Stimulated activated naive CD8-positive, alpha-beta T cell treated with anti-CD3 and anti-CD28 coated beads, Interleukin-15, amount 100 ng/mL, for 72 hours (primary cell): ENCODE measurements around the gene RLBP1.
A peak's percentile ranks its signal among the peaks of the same experiment; 100 is the strongest.
"Not testable (repeated sequence)": the region's sequence is repeated elsewhere in the genome, so short reads cannot be mapped to it uniquely, and the experiment has no call there.

ENCODE experiments used
- ATAC-seq: fragments of 150-1000 bp; cut with Tn5 transposase; 2 replicates; pipeline ENCODE4 v1.10.0; 2021; ENCODE audit warnings: mild to moderate bottlenecking, moderate library complexity
- DNase-seq, 2 donors: peaks; one replicate each; pipeline ENCODE4 v3.0.0; 2021 to 2022
- H3K27ac Mint-ChIP-seq, 2 donors: one replicate each; pipeline ENCODE4 v1.8.0; 2022; ENCODE audit warnings: mild to moderate bottlenecking in 2 of 2, mixed read lengths in 2 of 2, moderate library complexity in 2 of 2
- H3K27me3 Mint-ChIP-seq: one replicate; pipeline ENCODE4 v1.8.0; 2022; ENCODE audit warnings: mixed read lengths
- H3K4me1 Mint-ChIP-seq: one replicate; pipeline ENCODE4 v1.8.0; 2022; ENCODE audit warnings: mild to moderate bottlenecking, mixed read lengths
- H3K4me3 Mint-ChIP-seq, 2 donors: one replicate each; pipeline ENCODE4 v1.8.0; 2022; ENCODE audit warnings: mild to moderate bottlenecking in 2 of 2, mixed read lengths in 2 of 2, moderate library complexity in 1 of 2
- H3K9me3 Mint-ChIP-seq, 2 donors: one replicate each; pipeline ENCODE4 v1.8.0; 2022; ENCODE audit warnings: mixed read lengths in 2 of 2

RLBP1 gene

DNA sequence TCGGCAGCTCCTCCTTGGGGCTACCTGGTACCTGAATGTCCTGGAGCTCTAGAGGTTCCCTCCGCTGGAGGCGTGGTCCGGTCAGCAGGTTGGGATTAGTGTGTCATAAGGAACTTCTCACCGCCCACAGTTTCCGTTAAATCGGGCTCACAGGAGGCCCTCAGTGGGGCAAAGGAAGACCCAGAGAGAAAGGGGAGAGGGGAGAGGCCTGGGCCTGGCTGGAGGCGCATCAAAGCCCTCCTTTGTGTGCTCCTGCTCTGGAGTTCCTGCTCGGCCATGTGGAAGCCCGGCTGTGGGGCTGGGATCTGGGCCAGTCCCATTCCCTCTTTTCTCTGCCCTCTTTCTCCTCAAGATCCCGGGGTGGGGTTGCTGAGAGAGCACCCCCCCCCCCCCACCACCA lies at the start of gene RLBP1:
RLBP1 (minus strand) TSS at position 37 of the 400 bp plus-strand sequence. CDS start 2,604 bp downstream, outside the sequence.
- Mint-ChIP-seq H3K27ac (peak within 1 kb of the TSS in 1 of 2 donors; percentile 19), H3K9me3 (no peaks in the 10 kb centered on the region), H3K4me3 (no peak within 1 kb of the TSS), H3K27me3 (peaks cover 14% of the 10 kb centered on the region), H3K4me1 (peaks cover 6% of the 10 kb centered on the region)
- DNase-seq (no peak), ATAC-seq (no peak)

DNA sequence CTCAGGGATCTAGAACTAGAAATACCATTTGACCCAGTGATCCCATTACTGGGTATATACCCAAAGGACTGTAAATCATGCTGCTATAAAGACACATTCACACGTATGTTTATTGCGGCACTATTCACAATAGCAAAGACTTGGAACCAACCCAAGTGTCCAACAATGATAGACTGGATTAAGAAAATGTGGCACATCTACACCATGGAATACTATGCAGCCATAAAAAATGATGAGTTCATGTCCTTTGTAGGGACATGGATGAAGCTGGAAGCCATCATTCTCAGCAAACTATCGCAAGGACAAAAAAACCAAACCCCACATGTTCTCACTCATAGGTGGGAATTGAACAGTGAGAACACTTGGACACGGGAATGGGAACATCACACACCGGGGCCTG lies 28.8 kb upstream of the RLBP1 start:
- not testable (repeated sequence) for H3K9me3 Mint-ChIP-seq, H3K4me3 Mint-ChIP-seq, H3K27ac Mint-ChIP-seq, H3K27me3 Mint-ChIP-seq, ATAC-seq, DNase-seq
- peaks cover 23% of the 10 kb centered on the region for H3K4me1 Mint-ChIP-seq

DNA sequence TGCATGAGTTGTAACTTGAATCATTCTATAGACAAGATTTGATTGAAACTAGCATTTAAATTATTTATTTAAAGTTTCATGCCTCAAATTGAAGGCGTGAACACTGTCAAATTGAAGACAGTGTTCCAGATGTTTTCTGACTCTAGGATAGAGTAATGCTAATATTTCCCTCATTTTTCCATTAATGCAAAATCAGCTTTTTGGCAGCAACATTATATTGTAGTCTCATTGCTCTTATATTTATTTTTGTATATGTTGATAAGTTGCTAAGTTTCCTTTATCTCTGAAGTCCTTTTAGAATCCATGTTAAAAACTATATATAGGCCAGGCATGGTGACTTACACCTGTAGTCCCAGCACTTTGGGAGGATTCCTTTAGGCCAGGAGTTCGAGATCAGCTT lies 27.2 kb upstream of the RLBP1 start:
- Mint-ChIP-seq H3K27ac (no peak overlapping the region), H3K9me3 (no peaks in the 10 kb centered on the region), H3K4me1 (peaks cover 33% of the 10 kb centered on the region)

DNA sequence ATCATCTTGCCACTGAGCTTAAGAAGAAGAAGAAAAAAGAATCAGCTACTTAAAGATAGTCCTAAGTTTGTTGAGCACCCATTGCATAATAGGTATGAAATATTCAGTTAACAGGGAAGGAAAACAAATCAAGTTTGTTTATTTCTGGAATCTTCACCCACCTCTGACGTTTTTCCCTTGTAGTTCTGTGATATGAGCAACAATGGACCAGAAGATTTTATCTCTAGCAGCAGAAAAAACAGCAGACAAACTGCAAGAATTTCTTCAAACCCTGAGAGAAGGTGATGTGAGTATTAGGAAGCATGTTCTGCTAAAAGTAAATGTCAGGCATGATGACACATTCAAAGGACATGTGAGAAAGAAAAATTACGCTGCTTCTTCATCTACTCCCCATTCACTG lies 26.1 kb upstream of the RLBP1 start:
- peaks cover 43% of the 10 kb centered on the region for H3K4me1 Mint-ChIP-seq
- H3K27ac Mint-ChIP-seq = no peak overlapping the region
- DNase-seq = no peak
- ATAC-seq = no peak
- no peak overlapping the region for H3K4me3 Mint-ChIP-seq
- no peaks in the 10 kb centered on the region for H3K9me3 Mint-ChIP-seq
- H3K27me3 Mint-ChIP-seq = peaks cover 7% of the 10 kb centered on the region

More for the DNA sequence above, 27.2 kb upstream of the RLBP1 start:
- H3K27me3 Mint-ChIP-seq = no peaks in the 10 kb centered on the region
- no peak overlapping the region for H3K4me3 Mint-ChIP-seq
- ATAC-seq = no peak
- no peak for DNase-seq

DNA sequence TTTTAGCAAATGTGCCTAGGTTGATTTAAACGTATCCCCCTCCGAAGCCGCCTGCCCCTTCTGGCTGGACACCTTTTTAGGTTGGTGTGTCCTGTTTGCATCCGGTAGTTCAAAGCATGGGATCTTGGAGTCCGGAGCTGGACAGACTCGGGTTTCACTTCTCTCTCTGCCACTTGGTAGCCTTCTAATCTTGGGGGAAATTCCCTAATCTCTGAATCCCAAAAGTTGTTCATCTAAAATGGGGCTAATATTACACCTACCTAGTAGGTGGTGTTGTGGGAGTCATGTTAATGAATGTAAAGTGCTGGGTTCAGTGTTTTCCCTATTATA lies 23.2 kb upstream of the RLBP1 start:
- H3K9me3 Mint-ChIP-seq = no peaks in the 10 kb centered on the region
- H3K4me1 Mint-ChIP-seq = peaks cover 43% of the 10 kb centered on the region
- peak overlapping the region; percentile 95 to 96 for H3K27ac Mint-ChIP-seq
- H3K27me3 Mint-ChIP-seq = peaks cover 7% of the 10 kb centered on the region
- ATAC-seq (no peak), DNase-seq (no peak)
- peak overlapping the region; percentile 88 to 97 for H3K4me3 Mint-ChIP-seq

DNA sequence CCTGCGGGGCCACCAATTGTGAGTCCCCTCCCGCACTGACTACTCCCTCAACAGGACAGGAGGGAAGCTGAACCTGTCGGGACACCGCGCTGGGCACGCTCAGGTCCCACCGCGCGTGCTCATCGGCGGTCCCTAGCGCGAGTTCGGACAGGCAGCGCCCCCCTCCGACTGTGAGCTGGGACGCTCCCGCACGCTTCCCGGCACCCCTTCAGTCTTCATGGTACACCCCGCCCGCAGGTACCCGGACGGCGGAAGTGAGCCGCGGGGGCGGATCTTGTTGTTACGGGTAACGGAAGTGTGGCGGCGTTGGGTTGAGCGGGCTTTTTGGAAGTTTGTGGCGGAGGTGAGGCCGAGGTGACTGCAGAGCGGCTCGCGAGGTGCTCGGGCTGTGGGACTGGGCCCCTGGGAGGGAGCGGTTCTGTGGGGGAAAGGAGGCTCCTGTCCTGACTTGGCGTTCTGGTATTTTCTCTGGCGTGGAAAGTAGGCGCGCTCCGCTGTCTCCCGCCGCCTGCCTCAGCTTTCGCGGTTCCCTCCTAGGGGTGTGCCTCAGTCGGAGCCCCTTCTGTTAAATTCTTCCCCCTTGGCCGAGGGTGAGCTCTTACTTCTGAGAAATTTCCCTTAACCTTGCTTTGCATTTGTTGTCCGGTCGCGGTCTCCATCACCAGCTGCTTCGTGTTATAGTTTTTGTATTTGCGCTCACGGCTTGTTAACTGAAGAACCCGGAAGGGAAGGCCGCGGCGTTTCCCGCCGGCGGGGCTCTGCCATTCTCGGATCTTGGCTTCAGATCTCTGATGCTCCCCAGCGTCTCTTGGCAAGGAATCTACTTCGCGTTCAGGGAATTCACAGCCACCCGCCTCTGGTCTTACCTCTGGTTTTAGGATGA lies 22.6 kb upstream of the RLBP1 start, which contains the start of gene FANCI:
FANCI (plus strand) TSS at position 289 of the 883 bp plus-strand sequence. CDS start 3,669 bp downstream, outside the sequence.
- no peaks in the 10 kb centered on the region for H3K9me3 Mint-ChIP-seq
- H3K27ac Mint-ChIP-seq = peak within 1 kb of the TSS; percentile 95 to 96
- peak; percentile 95 for ATAC-seq
- DNase-seq = peak; percentile 94 to 98
- H3K4me3 Mint-ChIP-seq = peak within 1 kb of the TSS; percentile 88 to 97
- H3K4me1 Mint-ChIP-seq = peaks cover 43% of the 10 kb centered on the region
- H3K27me3 Mint-ChIP-seq = peaks cover 7% of the 10 kb centered on the region

DNA sequence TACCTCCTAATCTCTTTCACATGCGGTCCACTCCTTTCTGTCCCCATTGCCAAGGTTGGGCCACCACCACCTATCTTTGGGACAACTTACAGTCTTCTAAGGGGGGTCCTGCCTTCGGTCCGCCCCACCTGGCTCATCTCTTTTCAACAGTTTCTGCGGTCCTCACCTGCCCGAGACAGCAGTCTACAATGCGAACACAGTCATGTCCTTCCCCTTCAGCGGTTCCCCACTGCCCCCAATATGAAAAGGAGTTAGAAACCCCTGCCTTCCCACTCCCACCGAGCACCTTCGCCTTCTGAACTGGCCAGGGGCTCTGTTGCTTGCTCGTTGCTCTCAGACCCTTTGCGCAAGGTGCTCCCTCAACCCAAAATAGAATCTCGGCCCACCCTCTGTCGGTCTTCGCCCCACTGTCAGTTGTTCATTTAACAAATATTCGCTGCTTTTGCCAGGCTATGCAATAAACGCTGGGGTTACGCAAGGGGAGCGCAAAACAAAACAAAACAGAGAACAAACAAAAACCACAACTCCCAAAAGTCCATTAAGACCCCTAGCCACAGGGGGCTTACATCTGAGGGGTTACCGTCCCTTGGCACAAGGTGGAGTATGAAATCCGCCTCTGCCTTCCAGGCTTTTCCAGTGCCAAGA lies 21.8 kb upstream of the RLBP1 start:
- DNase-seq (peak in 1 of 2 donors; percentile 3), ATAC-seq (no peak)
- peak overlapping the region; percentile 95 to 96 for H3K27ac Mint-ChIP-seq

DNA sequence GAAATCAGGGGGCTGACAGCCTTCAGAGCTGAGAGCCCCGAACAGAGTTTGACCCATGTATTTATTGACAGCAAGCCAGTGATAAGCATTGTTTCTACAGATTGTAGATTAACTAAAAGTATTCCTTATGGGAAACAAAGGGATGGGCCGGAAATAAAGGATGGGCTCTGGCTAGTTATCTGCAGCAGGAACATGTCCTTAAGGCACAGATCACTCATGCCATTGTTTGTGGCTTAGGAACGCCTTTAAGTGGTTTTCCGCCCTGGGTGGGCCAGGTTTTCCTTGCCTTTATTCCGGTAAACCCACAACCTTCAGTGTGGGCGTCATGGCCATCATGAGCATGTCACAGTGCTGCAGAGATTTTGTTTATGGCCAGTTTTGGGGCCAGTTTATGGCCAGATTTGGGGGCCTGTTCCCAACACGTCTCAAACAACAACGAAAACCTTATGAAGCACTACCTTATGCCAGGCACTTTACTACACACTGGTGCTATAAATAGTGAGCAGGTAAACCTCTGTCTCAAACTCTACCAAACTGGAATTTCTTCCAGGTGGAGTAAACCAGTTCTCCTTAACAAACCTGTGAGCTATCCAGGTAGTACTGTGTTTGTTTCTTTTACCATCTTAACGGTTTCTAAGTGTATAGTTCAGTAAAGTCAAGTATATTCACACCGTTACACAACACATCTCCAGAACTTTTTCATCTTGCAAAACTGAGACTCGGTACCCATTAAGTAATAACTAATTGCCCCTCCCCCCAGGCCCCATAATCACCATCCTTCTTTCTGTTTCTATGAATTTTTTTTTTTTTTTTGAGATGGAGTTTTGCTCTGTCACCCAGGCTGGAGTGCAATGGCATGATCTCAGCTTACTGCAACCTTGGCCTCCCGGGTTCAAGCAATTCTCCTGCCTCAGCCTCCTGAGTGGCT lies 18.8 kb upstream of the RLBP1 start:
- Mint-ChIP-seq H3K4me1 (peaks cover 19% of the 10 kb centered on the region), H3K27me3 (peaks cover 16% of the 10 kb centered on the region)
- H3K4me3 Mint-ChIP-seq, ATAC-seq, H3K27ac Mint-ChIP-seq, H3K9me3 Mint-ChIP-seq, DNase-seq: not testable (repeated sequence)

More for the DNA sequence above, 21.8 kb upstream of the RLBP1 start:
- Mint-ChIP-seq H3K4me1 (peaks cover 43% of the 10 kb centered on the region), H3K4me3 (peak overlapping the region; percentile 88 to 97), H3K9me3 (no peaks in the 10 kb centered on the region), H3K27me3 (peaks cover 7% of the 10 kb centered on the region)

DNA sequence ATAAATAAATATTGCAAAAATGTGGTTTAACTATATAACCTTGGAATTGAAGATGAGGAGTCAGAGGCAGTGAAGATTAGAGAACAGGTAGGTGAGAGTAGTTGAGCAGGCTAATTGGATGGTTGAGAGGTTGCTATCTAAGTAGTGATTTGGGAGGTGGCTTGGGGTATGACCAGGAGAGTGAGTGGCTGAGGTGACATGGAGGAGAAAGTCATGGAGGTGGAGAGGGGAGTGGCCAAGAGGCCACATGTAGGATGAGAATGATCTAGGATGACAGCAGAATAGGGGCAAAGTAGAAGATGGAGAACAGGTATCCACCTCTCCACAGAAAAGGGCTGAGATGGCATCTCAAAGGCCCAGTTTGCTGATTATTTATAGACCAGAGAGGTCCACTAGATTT lies 10.5 kb upstream of the RLBP1 start:
- Mint-ChIP-seq H3K4me1 (no peaks in the 10 kb centered on the region), H3K27me3 (peaks cover 35% of the 10 kb centered on the region), H3K27ac (no peak overlapping the region), H3K9me3 (no peaks in the 10 kb centered on the region), H3K4me3 (no peak overlapping the region)
- ATAC-seq (no peak), DNase-seq (no peak)

DNA sequence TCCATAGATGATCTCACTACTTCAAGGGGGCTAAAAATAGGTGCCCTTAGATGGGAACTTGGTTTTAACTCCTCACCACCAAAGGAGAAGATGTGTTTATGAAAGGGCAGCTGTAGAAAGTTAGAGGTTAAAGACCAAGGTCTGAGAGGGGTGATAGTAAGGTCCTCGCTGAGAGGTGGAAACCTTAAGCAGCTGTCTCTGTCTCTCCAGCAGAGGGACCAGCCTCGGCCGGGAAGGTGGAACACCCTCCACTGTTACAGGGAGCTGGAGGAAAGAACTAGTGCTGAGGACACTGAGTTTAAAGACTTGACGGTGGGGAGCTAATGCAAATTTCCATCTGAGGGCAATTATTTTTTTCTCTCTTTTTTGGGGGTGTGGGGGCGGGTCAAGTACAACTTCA lies 8.9 kb upstream of the RLBP1 start:
- ATAC-seq (no peak), DNase-seq (no peak)
- Mint-ChIP-seq H3K4me3 (no peak overlapping the region), H3K4me1 (no peaks in the 10 kb centered on the region), H3K9me3 (no peaks in the 10 kb centered on the region), H3K27ac (no peak overlapping the region), H3K27me3 (peaks cover 27% of the 10 kb centered on the region)

DNA sequence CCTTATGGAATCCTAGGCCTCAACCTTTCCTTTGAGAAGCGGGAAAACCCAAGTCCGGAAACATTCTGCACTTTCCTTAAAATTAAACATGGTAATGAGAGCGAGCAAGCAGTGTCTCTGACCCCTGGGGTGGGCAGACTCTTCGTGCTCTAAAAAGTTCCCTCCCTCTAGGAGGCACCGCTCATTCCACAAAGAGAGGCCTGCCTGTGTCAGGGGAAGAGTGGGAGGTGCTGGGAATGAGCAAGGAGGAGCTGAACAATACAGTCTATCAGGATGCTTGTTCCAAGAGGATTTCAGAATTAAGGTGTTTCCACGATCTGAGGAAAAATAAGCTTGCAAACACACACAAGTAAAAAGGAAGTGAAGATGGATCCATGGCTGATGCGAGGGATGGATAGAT lies 6.0 kb upstream of the RLBP1 start:
- H3K27me3 Mint-ChIP-seq = peaks cover 15% of the 10 kb centered on the region
- ATAC-seq (no peak), DNase-seq (no peak)
- H3K4me1 Mint-ChIP-seq = no peaks in the 10 kb centered on the region
- no peaks in the 10 kb centered on the region for H3K9me3 Mint-ChIP-seq
- H3K27ac Mint-ChIP-seq = no peak overlapping the region
- H3K4me3 Mint-ChIP-seq = no peak overlapping the region

DNA sequence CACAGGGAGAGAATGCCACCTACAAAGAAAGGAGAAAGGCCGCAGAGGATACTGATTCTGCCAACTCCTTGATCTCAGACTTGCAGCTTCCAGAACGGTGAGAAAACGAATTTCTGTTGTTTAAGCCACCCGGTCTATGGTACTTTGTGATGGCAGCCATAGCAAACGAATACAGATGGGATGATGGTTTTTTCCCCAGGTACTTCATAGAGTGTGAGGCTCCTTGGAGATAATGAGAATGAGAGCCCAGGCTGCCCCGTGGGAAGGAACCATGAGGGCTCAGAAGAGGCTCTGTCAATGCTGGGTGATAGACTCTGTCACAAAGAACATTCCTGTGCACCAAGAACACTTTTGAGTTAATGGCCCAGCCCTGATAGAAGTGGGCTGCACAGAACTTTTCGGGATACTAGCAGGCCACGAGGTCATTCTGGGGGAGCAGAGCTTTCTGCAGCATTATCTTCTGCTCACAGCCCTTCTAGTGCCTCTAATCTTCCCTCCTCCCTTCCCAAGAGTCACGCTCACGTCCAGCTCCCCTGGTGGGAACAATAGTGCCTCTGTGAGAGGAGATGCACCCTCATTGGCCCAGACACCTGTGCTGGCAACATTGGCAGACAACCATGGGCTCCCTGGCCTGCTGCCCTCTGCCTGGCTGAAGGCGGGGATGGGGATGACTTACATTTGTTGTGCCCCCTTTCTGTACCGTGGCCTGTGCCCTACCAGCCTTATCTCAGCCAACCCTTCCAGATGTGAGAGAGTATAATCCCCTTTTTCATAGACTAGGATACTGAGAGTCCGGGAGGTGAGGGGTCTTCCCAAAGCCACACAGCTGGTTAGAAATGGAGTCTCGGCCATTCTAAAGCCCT lies 5.2 kb upstream of the RLBP1 start:
- ATAC-seq = no peak

DNA sequence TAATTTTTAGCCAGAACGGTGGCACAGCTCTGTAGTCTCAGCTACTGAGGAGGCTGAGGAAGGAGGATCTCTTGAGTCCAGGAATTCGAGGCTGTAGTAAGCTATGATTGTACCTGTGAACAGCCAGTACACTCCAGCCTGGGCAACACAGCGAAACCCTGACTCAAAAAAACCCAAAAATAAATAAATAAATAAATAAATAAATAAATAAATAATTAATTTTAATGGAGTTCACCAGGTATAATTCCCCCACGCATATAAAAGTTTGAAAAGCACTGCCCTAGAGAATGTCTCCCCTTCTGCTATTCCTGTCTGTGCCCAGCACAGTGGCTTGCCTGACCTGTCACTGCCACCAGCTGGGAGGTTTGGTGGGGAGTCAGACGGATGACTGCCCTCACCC lies 4.2 kb upstream of the RLBP1 start:
- DNase-seq = no peak
- Mint-ChIP-seq H3K4me1 (peaks cover 6% of the 10 kb centered on the region), H3K9me3 (no peaks in the 10 kb centered on the region), H3K4me3 (no peak overlapping the region), H3K27me3 (peaks cover 11% of the 10 kb centered on the region), H3K27ac (no peak overlapping the region)
- ATAC-seq = no peak

More for the DNA sequence above, 5.2 kb upstream of the RLBP1 start:
- Mint-ChIP-seq H3K9me3 (no peaks in the 10 kb centered on the region), H3K27ac (no peak overlapping the region), H3K4me3 (no peak overlapping the region), H3K27me3 (peaks cover 15% of the 10 kb centered on the region), H3K4me1 (peaks cover 4% of the 10 kb centered on the region)
- no peak for DNase-seq

DNA sequence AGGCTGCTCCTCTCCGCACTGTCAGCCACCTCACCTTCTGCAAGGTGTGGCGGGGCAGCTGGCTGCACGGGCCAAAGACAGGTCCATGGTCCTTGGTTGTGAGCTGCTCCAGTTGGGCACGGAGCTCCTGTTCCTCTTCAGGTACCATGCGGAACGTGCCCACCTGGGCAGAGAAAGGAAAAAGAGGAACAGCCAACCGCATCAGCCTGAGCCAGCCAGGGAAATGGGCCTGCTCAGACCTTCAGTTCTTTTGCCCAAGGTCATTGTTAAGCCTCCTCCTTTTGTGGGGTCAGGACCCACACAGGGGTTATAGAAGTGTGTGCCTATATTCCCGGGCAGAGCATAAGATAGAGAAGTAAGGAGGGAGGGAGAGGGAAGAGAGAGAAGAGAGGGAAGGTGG lies 2.8 kb downstream of the RLBP1 start:
- no peak for ATAC-seq
- Mint-ChIP-seq H3K4me1 (peaks cover 6% of the 10 kb centered on the region), H3K9me3 (no peaks in the 10 kb centered on the region), H3K4me3 (no peak overlapping the region), H3K27me3 (peaks cover 14% of the 10 kb centered on the region), H3K27ac (peak overlapping the region; percentile 37 to 38)
- DNase-seq = no peak
